GM20000 (cell line): ENCODE data around the gene MPP2.

Experiments used
- DNase-seq: peaks from one replicate; pipeline ENCODE4 v3.0.0; 2012; ENCODE audit warnings: low spot score
- CTCF ChIP-seq: IDR thresholded peaks from 2 replicates; pipeline ENCODE4 v1.5.1; 2012; ENCODE audit warnings: mild to moderate bottlenecking, control low read depth; ENCODE audit errors: extremely low read depth, missing control alignments

MPP2 gene

DNA sequence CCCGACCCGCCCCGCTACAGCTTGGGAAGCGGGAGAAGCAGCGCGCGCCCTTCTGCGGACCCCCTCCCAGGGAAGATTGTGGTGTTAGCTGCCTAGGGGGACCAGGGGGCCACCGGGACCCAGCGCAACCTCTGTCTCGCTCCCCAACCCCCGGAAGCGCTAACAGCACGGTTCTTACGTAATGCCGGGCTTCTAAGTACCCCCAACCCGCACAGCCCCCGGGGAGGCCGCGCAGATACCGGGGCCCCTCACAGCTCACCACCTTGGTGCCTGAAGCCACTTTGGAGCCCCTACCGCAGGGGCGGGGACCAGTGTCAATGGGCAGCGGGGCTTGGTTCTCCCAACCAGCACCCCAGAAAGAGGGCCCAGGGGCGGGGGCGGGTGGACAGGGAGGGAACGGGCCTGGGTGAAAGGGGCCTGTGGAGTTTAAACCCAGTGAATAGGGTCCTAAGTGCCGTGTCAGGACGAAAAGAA lies 348 bp downstream of the MPP2 start:
- DNase-seq = no peak
- no peak for TF ChIP-seq CTCF

GRCh38 chr17:43905985-43906852 lies 1.1 kb downstream of the MPP2 start:
- no peak for DNase-seq
- no peak for TF ChIP-seq CTCF

DNA sequence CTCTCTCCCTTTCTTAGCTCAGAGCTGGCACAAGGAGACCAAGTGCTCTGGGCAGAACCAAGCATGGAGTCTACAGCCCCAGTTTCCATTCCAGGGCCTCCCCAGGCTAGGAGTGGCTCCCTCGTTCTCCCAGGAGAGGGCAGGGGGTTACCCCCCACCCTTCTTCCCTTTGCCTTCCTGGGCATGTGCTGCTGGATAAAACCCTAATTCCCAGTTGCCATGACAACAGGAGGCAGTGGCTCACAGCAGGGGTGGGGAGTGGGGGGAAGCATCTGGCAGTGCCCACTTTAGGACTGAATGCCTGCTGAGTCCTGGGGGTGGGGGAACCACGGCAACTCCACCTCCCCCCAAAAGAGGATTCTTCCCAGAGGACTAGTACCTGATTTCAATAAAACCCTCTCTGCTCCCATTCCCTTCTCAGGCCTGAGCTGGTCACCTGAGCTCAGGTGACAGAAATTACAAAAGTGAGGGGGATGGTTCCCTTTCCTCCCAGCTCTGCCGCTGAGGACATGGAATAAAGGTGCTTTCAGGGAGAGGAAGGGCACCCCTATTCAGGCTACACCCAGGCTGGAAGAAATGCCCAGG lies 1.8 kb downstream of the MPP2 start:
- DNase-seq = no peak
- TF ChIP-seq CTCF = no peak

- no peak for DNase-seq
- no peak for TF ChIP-seq CTCF
Measured at GRCh38 chr17:43901861-43902589, 5.3 kb downstream of the MPP2 start.

DNA sequence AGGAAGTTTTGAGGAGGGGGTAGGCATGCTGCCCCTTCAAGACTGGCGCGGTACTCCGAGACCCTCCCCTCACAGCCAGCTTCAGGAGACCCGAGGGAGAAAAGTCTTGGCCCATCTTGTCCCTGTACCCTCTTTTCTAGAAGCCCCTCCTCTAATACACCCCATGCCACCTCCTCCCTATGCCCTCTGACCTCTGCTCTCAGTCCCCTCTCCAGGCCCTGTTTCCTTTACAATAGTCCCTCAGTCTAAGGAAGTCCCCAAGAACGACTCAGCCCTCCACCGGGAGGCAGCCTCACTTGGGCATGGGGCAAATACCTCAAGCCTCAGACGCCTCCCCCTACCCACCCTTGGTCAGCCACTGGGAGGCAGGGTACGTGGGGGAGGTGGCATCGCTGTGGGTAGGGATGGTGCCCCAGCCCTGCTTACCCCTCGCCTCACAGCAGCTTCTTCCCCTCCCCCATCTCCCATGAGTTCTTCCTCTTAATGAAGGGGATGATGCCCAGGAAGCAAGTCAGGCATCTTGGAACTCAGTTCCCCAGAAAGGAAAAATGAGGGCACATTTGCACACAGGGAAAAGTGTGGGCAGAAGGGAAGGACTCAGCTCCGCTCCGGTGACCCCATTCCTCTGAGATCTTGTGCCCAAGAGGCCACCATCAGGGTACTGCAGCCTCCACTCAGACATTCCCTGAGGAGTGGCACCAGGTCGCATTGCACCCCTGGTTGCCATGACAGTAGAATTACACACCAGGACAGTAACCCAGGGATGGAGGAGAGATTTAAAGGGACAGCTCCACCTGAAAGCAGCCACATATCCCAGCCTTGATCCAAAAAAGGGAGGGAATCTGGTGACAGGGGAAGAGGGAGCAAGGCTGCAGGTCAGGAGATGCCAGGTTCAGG lies 6.2 kb downstream of the MPP2 start:
- TF ChIP-seq CTCF = no peak
- no peak for DNase-seq

GRCh38 chr17:43900183-43900857 lies 7.0 kb downstream of the MPP2 start:
- no peak for TF ChIP-seq CTCF
- DNase-seq = peak; percentile 86
